Mesenchymal stem cell (in vitro differentiated cells and primary cell): ENCODE results near the gene TSPAN15.
"Not testable (repeated sequence)": the region's sequence is repeated elsewhere in the genome, so short reads cannot be mapped to it uniquely, and the experiment has no call there.

Experiments used
- DNase-seq: peaks from one replicate; pipeline ENCODE4 v3.0.0-alpha.2; 2013
- H2AFZ ChIP-seq: one replicate; pipeline ENCODE4 v1.6.1; 2013; ENCODE audit warnings: low read depth, mild to moderate bottlenecking, control low read depth, inconsistent platforms, low read length, moderate library complexity
- H2AK5ac ChIP-seq: 2 replicates; pipeline ENCODE4 v1.6.1; 2013; ENCODE audit warnings: low read length, moderate library complexity, mild to moderate bottlenecking, inconsistent platforms; ENCODE audit not compliant: severe bottlenecking
- H2BK120ac ChIP-seq: one replicate; pipeline ENCODE4 v1.6.1; 2013; ENCODE audit warnings: low read depth, mild to moderate bottlenecking, inconsistent platforms, low read length, moderate library complexity
- H2BK12ac ChIP-seq, 2 experiments: one replicate each; pipeline ENCODE4 v1.6.1; 2013; ENCODE audit warnings: inconsistent platforms in 2 of 2, low read length in 2 of 2, mild to moderate bottlenecking in 2 of 2, moderate library complexity in 2 of 2, control low read depth in 1 of 2
- H2BK15ac ChIP-seq: one replicate; pipeline ENCODE4 v1.6.1; 2013; ENCODE audit warnings: mild to moderate bottlenecking, low read depth, inconsistent platforms; ENCODE audit not compliant: poor library complexity, severe bottlenecking
- H2BK5ac ChIP-seq: 2 replicates; pipeline ENCODE4 v1.6.1; 2013; ENCODE audit warnings: low read depth, mild to moderate bottlenecking, low read length, control low read depth, inconsistent platforms; ENCODE audit not compliant: poor library complexity, severe bottlenecking
- H3K14ac ChIP-seq, 2 experiments: one replicate each; pipeline ENCODE4 v1.6.1; 2013; ENCODE audit warnings: inconsistent platforms in 2 of 2, low read length in 2 of 2, control low read depth in 1 of 2, mild to moderate bottlenecking in 1 of 2, moderate library complexity in 1 of 2
- H3K18ac ChIP-seq, 2 experiments: one replicate each; pipeline ENCODE4 v1.6.1; 2013; ENCODE audit warnings: inconsistent platforms in 2 of 2, low read length in 2 of 2, control low read depth in 1 of 2, low read depth in 1 of 2, mild to moderate bottlenecking in 1 of 2
- H3K23ac ChIP-seq, 2 experiments: one replicate each; pipeline ENCODE4 v1.6.1; 2013; ENCODE audit warnings: inconsistent platforms in 2 of 2, low read length in 2 of 2, mild to moderate bottlenecking in 2 of 2, moderate library complexity in 2 of 2, control low read depth in 1 of 2
- H3K27ac ChIP-seq: 2 replicates; pipeline ENCODE4 v1.5.1; 2013; ENCODE audit warnings: mild to moderate bottlenecking, moderate library complexity, low read length, control low read depth, inconsistent platforms; ENCODE audit not compliant: poor library complexity, severe bottlenecking
- H3K27me3 ChIP-seq, 2 experiments: 2 replicates each; pipeline versions ENCODE4 v1.6.1 to v1.7.0; 2013; ENCODE audit warnings: low read length in 2 of 2, mild to moderate bottlenecking in 2 of 2, moderate library complexity in 2 of 2, control low read depth in 1 of 2, inconsistent platforms in 1 of 2; ENCODE audit not compliant: control insufficient read depth in 1 of 2, insufficient read depth in 1 of 2
- H3K36me3 ChIP-seq, 2 experiments: 2 replicates each; pipeline versions ENCODE4 v1.6.1 to v1.7.0; 2013; ENCODE audit warnings: low read length in 2 of 2, control low read depth in 1 of 2, inconsistent platforms in 1 of 2, low read depth in 1 of 2, mild to moderate bottlenecking in 1 of 2; ENCODE audit not compliant: insufficient read depth in 2 of 2, control insufficient read depth in 1 of 2
- H3K4ac ChIP-seq, 2 experiments: one replicate each; pipeline ENCODE4 v1.6.1; 2013; ENCODE audit warnings: inconsistent platforms in 2 of 2, low read length in 2 of 2, mild to moderate bottlenecking in 2 of 2, moderate library complexity in 2 of 2, control low read depth in 1 of 2, low read depth in 1 of 2
- H3K4me1 ChIP-seq: 2 replicates; pipeline ENCODE4 v1.6.1; 2013; ENCODE audit warnings: low read depth, low read length, control low read depth; ENCODE audit not compliant: control insufficient read depth, insufficient read depth
- H3K4me2 ChIP-seq: 2 replicates; pipeline ENCODE4 v1.6.1; 2013; ENCODE audit warnings: low read length, mild to moderate bottlenecking, inconsistent platforms; ENCODE audit not compliant: poor library complexity, severe bottlenecking
- H3K4me3 ChIP-seq, 2 experiments: 2 replicates each; pipeline versions ENCODE4 v1.5.1 to v1.7.0; 2013; ENCODE audit warnings: low read length in 2 of 2, mild to moderate bottlenecking in 2 of 2, control low read depth in 1 of 2, low read depth in 1 of 2; ENCODE audit not compliant: insufficient read depth in 1 of 2
- H3K79me1 ChIP-seq: replicated peaks from 2 replicates; pipeline ENCODE4 v1.6.1; 2013; ENCODE audit warnings: mild to moderate bottlenecking, control low read depth, low read length, inconsistent platforms; ENCODE audit not compliant: poor library complexity, severe bottlenecking
- H3K9ac ChIP-seq: 2 replicates; pipeline ENCODE4 v1.7.0; 2013; ENCODE audit warnings: mild to moderate bottlenecking, low read length, moderate library complexity
- H3K9me3 ChIP-seq: 2 replicates; pipeline ENCODE4 v1.7.0; 2013; ENCODE audit warnings: mild to moderate bottlenecking, low read length; ENCODE audit not compliant: control insufficient read depth
- H4K8ac ChIP-seq: one replicate; pipeline ENCODE4 v1.6.1; 2013; ENCODE audit warnings: inconsistent platforms, mild to moderate bottlenecking, low read length, moderate library complexity
- H4K91ac ChIP-seq: one replicate; pipeline ENCODE4 v1.6.1; 2013; ENCODE audit warnings: mild to moderate bottlenecking, low read length, inconsistent platforms
- WGBS: methylation state at CpG from one replicate; pipeline ENCODE4 v1.1.7; 2013; ENCODE audit warnings: mixed read lengths; 5-methylcytosine and 5-hydroxymethylcytosine counted together

TSPAN15 gene

DNA sequence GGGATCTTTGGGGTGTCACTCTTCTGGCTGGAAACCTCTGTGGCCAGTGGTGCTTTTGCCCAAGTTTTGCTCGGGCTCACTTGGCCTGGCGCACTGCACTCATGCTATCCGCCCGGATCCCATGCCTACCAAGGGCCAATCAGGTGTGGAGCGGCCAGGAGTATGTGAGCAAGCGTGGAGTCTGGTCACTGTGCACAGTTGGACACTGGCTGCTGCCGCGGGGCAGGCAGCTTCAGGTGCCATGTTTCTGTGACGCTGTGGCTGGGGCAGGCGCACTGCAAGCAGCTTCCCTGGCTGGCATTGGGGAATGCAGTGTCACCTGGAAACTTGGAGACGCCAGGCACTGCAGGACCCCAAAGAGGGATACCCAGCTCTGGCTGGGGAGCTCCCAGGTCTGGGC is 76.7 kb downstream of the TSPAN15 start:
- H3K36me3 ChIP-seq = no peaks in the 10 kb centered on the region
- no peak overlapping the region for H3K23ac ChIP-seq
- H3K4ac ChIP-seq = no peak overlapping the region
- H3K4me1 ChIP-seq = peaks cover 2% of the 10 kb centered on the region
- H3K4me3 ChIP-seq = no peak overlapping the region
- no peak overlapping the region for H2BK15ac ChIP-seq
- no peak overlapping the region for H3K9ac ChIP-seq
- no peak overlapping the region for H2BK5ac ChIP-seq
- H3K9me3 ChIP-seq = peaks cover 2% of the 10 kb centered on the region
- no peaks in the 10 kb centered on the region for H3K79me1 ChIP-seq
- no peak overlapping the region for H2BK12ac ChIP-seq
- no peak overlapping the region for H3K4me2 ChIP-seq
- no peak overlapping the region for H2AFZ ChIP-seq
- no peak overlapping the region for H3K27ac ChIP-seq
- H3K18ac ChIP-seq = no peak overlapping the region
- H3K14ac ChIP-seq = peak overlapping the region in 1 of 2 experiments; percentile 62
- H3K27me3 ChIP-seq = peaks cover 22 to 23% of the 10 kb centered on the region in 2 experiments
- no peak overlapping the region for H2AK5ac ChIP-seq
- no peak for DNase-seq
- H2BK120ac ChIP-seq = no peak overlapping the region
- no peak overlapping the region for H4K8ac ChIP-seq
- WGBS = 96% methylated on average over 11 of the region's 11 CpGs
- H4K91ac ChIP-seq = peak overlapping the region; percentile 15

DNA sequence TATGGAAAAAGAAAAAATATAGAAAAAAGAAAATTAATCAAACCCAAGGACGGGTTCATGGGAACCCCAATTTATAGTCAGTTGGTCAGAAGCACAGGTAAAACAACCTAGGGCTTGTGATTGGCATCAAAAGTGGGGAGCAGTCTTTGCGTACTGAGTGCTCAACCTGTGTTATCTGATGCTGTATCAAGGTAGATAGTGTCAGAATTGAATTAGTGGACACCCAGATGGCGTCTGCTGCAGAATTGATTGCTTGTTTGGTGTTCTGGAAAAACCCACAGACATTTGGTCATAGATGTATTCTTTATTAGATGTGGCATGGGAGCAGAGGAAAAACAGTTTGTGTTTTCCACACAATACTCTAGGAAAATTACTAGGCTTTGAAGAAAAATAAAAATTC is 82.4 kb downstream of the TSPAN15 start:
- Histone ChIP-seq H2AFZ (no peak overlapping the region), H3K4me3 (no peak overlapping the region), H3K79me1 (no peaks in the 10 kb centered on the region), H2AK5ac (no peak overlapping the region), H2BK15ac (no peak overlapping the region), H3K27ac (no peak overlapping the region), H3K14ac (no peak overlapping the region), H3K4me1 (no peaks in the 10 kb centered on the region), H2BK120ac (no peak overlapping the region), H3K23ac (no peak overlapping the region), H3K4ac (no peak overlapping the region), H3K9ac (no peak overlapping the region), H3K36me3 (no peaks in the 10 kb centered on the region), H4K8ac (no peak overlapping the region), H3K9me3 (peaks cover 9% of the 10 kb centered on the region), H3K27me3 (peaks cover 14 to 20% of the 10 kb centered on the region in 2 experiments), H2BK12ac (no peak overlapping the region), H4K91ac (no peak overlapping the region), H3K18ac (no peak overlapping the region), H3K4me2 (no peak overlapping the region), H2BK5ac (no peak overlapping the region)
- 73% methylated on average over 3 of the region's 3 CpGs for WGBS
- no peak for DNase-seq

DNA sequence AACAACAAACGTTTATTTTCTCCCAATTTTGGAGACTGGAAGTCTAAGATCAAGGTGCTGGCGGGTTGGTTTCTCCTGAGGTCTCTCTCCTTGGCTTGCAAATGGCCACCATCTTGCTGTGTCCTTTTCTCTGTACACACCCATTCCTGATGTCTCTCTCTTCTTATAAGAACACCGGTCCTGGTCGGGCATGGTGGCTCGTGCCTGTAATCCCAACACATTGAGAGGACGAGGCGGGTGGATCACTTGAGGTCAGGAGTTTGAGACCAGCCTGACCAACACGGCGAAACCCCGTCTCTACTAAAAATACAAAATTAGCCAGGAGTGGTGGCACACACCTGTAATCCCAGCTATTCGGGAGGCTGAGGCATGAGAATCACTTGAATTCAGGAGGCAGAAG is 85.3 kb downstream of the TSPAN15 start:
- H2AK5ac ChIP-seq, H3K14ac ChIP-seq, H2AFZ ChIP-seq, H3K36me3 ChIP-seq, H3K9ac ChIP-seq, H3K79me1 ChIP-seq, H3K23ac ChIP-seq, H3K4ac ChIP-seq, H2BK15ac ChIP-seq, H3K27ac ChIP-seq, H2BK5ac ChIP-seq, H4K91ac ChIP-seq, H3K4me3 ChIP-seq, H4K8ac ChIP-seq, H2BK12ac ChIP-seq, H3K4me2 ChIP-seq, DNase-seq, H2BK120ac ChIP-seq, H3K4me1 ChIP-seq, H3K18ac ChIP-seq: not testable (repeated sequence)
- Histone ChIP-seq H3K9me3 (peaks cover 15% of the 10 kb centered on the region), H3K27me3 (peaks cover 14 to 33% of the 10 kb centered on the region in 2 experiments)
- WGBS = 85% methylated on average over 11 of the region's 11 CpGs

DNA sequence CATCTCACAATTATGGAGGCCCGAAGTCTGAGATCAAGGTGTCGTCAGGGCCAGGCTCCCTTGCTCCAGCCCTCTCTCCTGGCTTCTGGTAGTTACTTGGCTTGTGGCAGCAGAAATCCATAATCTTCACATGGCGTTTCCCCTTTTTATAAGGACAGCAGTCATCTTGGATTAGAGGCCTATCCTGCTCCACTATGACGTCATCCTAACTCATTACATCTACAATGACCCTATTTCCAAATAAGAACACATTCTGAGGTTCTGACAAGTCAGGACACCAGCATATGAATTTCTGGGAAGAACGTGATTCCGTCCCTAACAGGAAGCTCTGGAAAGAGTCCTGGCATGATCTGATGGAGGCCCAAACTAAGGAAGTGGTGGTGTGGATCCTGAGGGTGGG is 86.2 kb downstream of the TSPAN15 start:
- Histone ChIP-seq H3K23ac (no peak overlapping the region), H3K18ac (no peak overlapping the region), H4K91ac (no peak overlapping the region), H2AK5ac (no peak overlapping the region), H3K4me3 (no peak overlapping the region), H2BK15ac (no peak overlapping the region), H3K4me1 (no peaks in the 10 kb centered on the region), H3K4me2 (no peak overlapping the region), H3K27ac (no peak overlapping the region), H3K36me3 (no peaks in the 10 kb centered on the region), H2BK5ac (no peak overlapping the region), H3K9ac (no peak overlapping the region), H2BK12ac (no peak overlapping the region), H4K8ac (no peak overlapping the region), H3K27me3 (peaks cover 14 to 35% of the 10 kb centered on the region in 2 experiments), H3K9me3 (peaks cover 16% of the 10 kb centered on the region), H3K14ac (no peak overlapping the region), H3K4ac (no peak overlapping the region), H2BK120ac (no peak overlapping the region), H3K79me1 (no peaks in the 10 kb centered on the region), H2AFZ (no peak overlapping the region)
- no peak for DNase-seq
- 81% methylated on average over 6 of the region's 6 CpGs for WGBS
